T-cell (primary cell): Measurements from ENCODE around the gene TFB1M. TPM values are rescaled to one million over a fixed set of nuclear protein-coding genes. Genes with fewer than 3 reads are reported as not detected.

Experiments
- ATAC-seq, 4 experiments: fragments of 200-7000 bp in 3 of 4; fragments of 150-1000 bp in 1 of 4; cut with Tn5 transposase; replicated peaks in 1 of 4; 1 replicate in 3 of 4; 2 replicates in 1 of 4; pipeline ENCODE4 v1.10.0; 2021; ENCODE audit warnings: moderate library complexity in 3 of 4, mild to moderate bottlenecking in 2 of 4, moderate number of reproducible peaks in 1 of 4
- CTCF ChIA-PET, 2 donors: fragments of 300-600 bp; sonication (Branson Sonifier 250); formaldehyde crosslinking; loops; one replicate each; lab custom pipeline; 2022; ENCODE audit warnings: antibody characterized with exemption in 2 of 2; lab: Charles Lee
- POLR2A ChIA-PET, 2 donors: fragments of 300-600 bp; sonication (Branson Sonifier 250); formaldehyde crosslinking; loops; one replicate each; lab custom pipeline; 2022; ENCODE audit warnings: antibody characterized with exemption in 2 of 2; lab: Charles Lee
- DNase-seq, 35 experiments: peaks; one replicate each; pipeline versions ENCODE4 v3.0.0 to v3.0.0-alpha.2; 2013 to 2023
- H3K27ac ChIP-seq: one replicate; pipeline ENCODE4 v1.5.1; 2013; ENCODE audit warnings: low read length
- H3K27me3 ChIP-seq, 2 experiments: replicated peaks in 1 of 2; 1 replicate in 1 of 2; 2 replicates in 1 of 2; pipeline versions ENCODE4 v1.6.1 to v1.7.0; 2013; ENCODE audit warnings: low read length in 1 of 2, mixed read lengths in 1 of 2; ENCODE audit not compliant: control insufficient read depth in 2 of 2, insufficient read depth in 2 of 2; ENCODE audit errors: extremely low read depth in 1 of 2
- H3K36me3 ChIP-seq, 2 donors: 1 replicate in 1 of 2; 2 replicates in 1 of 2; pipeline versions ENCODE4 v1.6.1 to v1.7.0; 2013; ENCODE audit warnings: low read length in 1 of 2; ENCODE audit not compliant: control insufficient read depth in 2 of 2, insufficient read depth in 1 of 2; ENCODE audit errors: extremely low read depth in 1 of 2
- H3K4me1 ChIP-seq, 2 experiments: 1 replicate in 1 of 2; 2 replicates in 1 of 2; pipeline versions ENCODE4 v1.6.1 to v1.7.0; 2013; ENCODE audit warnings: low read length in 2 of 2, mixed read lengths in 1 of 2; ENCODE audit not compliant: insufficient read depth in 2 of 2, control insufficient read depth in 1 of 2; ENCODE audit errors: extremely low read depth in 1 of 2
- H3K4me3 ChIP-seq, 2 donors: 1 replicate in 1 of 2; 2 replicates in 1 of 2; pipeline versions ENCODE4 v1.5.1 to v1.7.0; 2013; ENCODE audit warnings: mild to moderate bottlenecking in 2 of 2, low read length in 1 of 2, moderate library complexity in 1 of 2; ENCODE audit not compliant: control insufficient read depth in 1 of 2; ENCODE audit errors: extremely low read depth in 1 of 2
- H3K9me3 ChIP-seq: 2 replicates; pipeline ENCODE4 v1.7.0; 2013
- H3K27ac Mint-ChIP-seq, 2 donors: one replicate each; pipeline ENCODE4 v1.8.0; 2020 to 2021; ENCODE audit warnings: mild to moderate bottlenecking in 2 of 2, mixed read lengths in 2 of 2
- H3K27me3 Mint-ChIP-seq, 2 donors: one replicate each; pipeline ENCODE4 v1.8.0; 2021 to 2022; ENCODE audit warnings: mixed read lengths in 2 of 2
- H3K36me3 Mint-ChIP-seq: one replicate; pipeline ENCODE4 v1.8.0; 2021; ENCODE audit warnings: mixed read lengths
- H3K4me1 Mint-ChIP-seq, 3 donors: one replicate each; pipeline ENCODE4 v1.8.0; 2020 to 2022; ENCODE audit warnings: mixed read lengths in 3 of 3, mild to moderate bottlenecking in 1 of 3
- H3K4me3 Mint-ChIP-seq, 3 donors: one replicate each; pipeline ENCODE4 v1.8.0; 2020 to 2022; ENCODE audit warnings: mild to moderate bottlenecking in 3 of 3, mixed read lengths in 3 of 3, moderate library complexity in 3 of 3
- H3K9me3 Mint-ChIP-seq, 3 donors: one replicate each; pipeline ENCODE4 v1.8.0; 2020 to 2022; ENCODE audit warnings: mixed read lengths in 3 of 3
- WGBS: methylation state at CpG from one replicate; pipeline ENCODE4 v1.1.5; 2013; ENCODE audit warnings: missing lambda C conversion rate; ENCODE audit not compliant: insufficient coverage; 5-methylcytosine and 5-hydroxymethylcytosine counted together
- total RNA-seq, 35 experiments: library from RNA in 6 of 35; stranded (reverse) in 6 of 35; fragments of 120-200 nt in 1 of 35; gene quantifications; one replicate each; pipeline versions ENCODE4 v1.2.1 to v1.2.4 and lab custom pipeline; 2013 to 2026

TFB1M gene
- total RNA-seq, 5 donors from 2014 or later (not counting 1 experiment from before 2014, with no cell fraction given), result 19.9 to 31.1 (median 26.8) TPM

GRCh38 chr6:155240905-155241600, 73.2 kb downstream of the TFB1M start:
- Mint-ChIP-seq H3K4me3 (no peak overlapping the region), H3K36me3 (no peaks in the 10 kb centered on the region), H3K27me3 (peaks cover 5 to 6% of the 10 kb centered on the region in 2 donors), H3K4me1 (no peaks in the 10 kb centered on the region), H3K27ac (no peak overlapping the region), H3K9me3 (peaks cover 0 to 3% (median 3%) of the 10 kb centered on the region in 3 donors)
- H3K4me3 ChIP-seq, result no peak overlapping the region
- H3K27ac ChIP-seq, result no peak overlapping the region
- 100% methylated on average over 10 of the region's 19 CpGs for WGBS
- H3K27me3 ChIP-seq, result peaks cover 0 to 9% of the 10 kb centered on the region in 2 experiments
- ATAC-seq (no peak), DNase-seq (no peak)
- no peaks in the 10 kb centered on the region for H3K9me3 ChIP-seq
- H3K36me3 ChIP-seq, result no peaks in the 10 kb centered on the region
- ChIA-PET CTCF (interaction anchor here in 1 of 2 donors (0.7 kb wide), 1 partner anchor 49 kb away, joined by 3 read pairs; no protein-coding TSS in a partner anchor), POLR2A (no interaction called here)
- no peaks in the 10 kb centered on the region for H3K4me1 ChIP-seq

GRCh38 chr6:155237613-155238012, 76.7 kb downstream of the TFB1M start:
- ChIA-PET CTCF (no interaction called here), POLR2A (no interaction called here)
- Histone ChIP-seq H3K36me3 (no peaks in the 10 kb centered on the region), H3K4me1 (no peaks in the 10 kb centered on the region), H3K27ac (no peak overlapping the region), H3K4me3 (no peak overlapping the region), H3K27me3 (peaks cover 0 to 9% of the 10 kb centered on the region in 2 experiments), H3K9me3 (no peaks in the 10 kb centered on the region)
- no peak for ATAC-seq
- Mint-ChIP-seq H3K36me3 (no peaks in the 10 kb centered on the region), H3K4me1 (no peaks in the 10 kb centered on the region), H3K27me3 (peaks cover 5 to 8% of the 10 kb centered on the region in 2 donors), H3K4me3 (no peak overlapping the region), H3K9me3 (peaks cover 0 to 3% (median 3%) of the 10 kb centered on the region in 3 donors), H3K27ac (no peak overlapping the region)
- 100% methylated on average over 1 of the region's 1 CpG for WGBS
- DNase-seq, result no peak

- no peak for ATAC-seq
- H3K4me1 Mint-ChIP-seq, result no peaks in the 10 kb centered on the region
- no peak overlapping the region for H3K4me3 Mint-ChIP-seq
These were observed 79.2 kb downstream of the TFB1M start for GRCh38 chr6:155235087-155235486.

GRCh38 chr6:155234687-155235086, 79.6 kb downstream of the TFB1M start:
- 97% methylated on average over 3 of the region's 4 CpGs for WGBS
- no peaks in the 10 kb centered on the region for H3K4me1 Mint-ChIP-seq

More at GRCh38 chr6:155235087-155235486, 79.2 kb downstream of the TFB1M start:
- Histone ChIP-seq H3K4me1 (no peaks in the 10 kb centered on the region), H3K27me3 (peaks cover 0 to 4% of the 10 kb centered on the region in 2 experiments), H3K27ac (no peak overlapping the region), H3K4me3 (no peak overlapping the region), H3K9me3 (no peaks in the 10 kb centered on the region), H3K36me3 (no peaks in the 10 kb centered on the region)
- Mint-ChIP-seq H3K27me3 (peaks cover 5 to 8% of the 10 kb centered on the region in 2 donors), H3K36me3 (peaks cover 2% of the 10 kb centered on the region), H3K27ac (no peak overlapping the region), H3K9me3 (peaks cover 0 to 3% (median 3%) of the 10 kb centered on the region in 3 donors)
- no peak for DNase-seq
- POLR2A ChIA-PET, result no interaction called here
- WGBS, result 59% methylated on average over 5 of the region's 5 CpGs
- CTCF ChIA-PET, result no interaction called here

GRCh38 chr6:155234167-155234566, 80.1 kb downstream of the TFB1M start:
- Mint-ChIP-seq H3K36me3 (peaks cover 3% of the 10 kb centered on the region), H3K27ac (no peak overlapping the region), H3K9me3 (peaks cover 0 to 3% (median 3%) of the 10 kb centered on the region in 3 donors), H3K27me3 (peaks cover 5 to 8% of the 10 kb centered on the region in 2 donors), H3K4me3 (no peak overlapping the region), H3K4me1 (no peaks in the 10 kb centered on the region)
- ChIA-PET POLR2A (no interaction called here), CTCF (interaction anchor here in 1 of 2 donors (0.6 kb wide), 1 partner anchor 363 kb away, joined by 3 read pairs; no protein-coding TSS in a partner anchor)
- Histone ChIP-seq H3K27me3 (no peaks in the 10 kb centered on the region), H3K27ac (no peak overlapping the region), H3K36me3 (no peaks in the 10 kb centered on the region), H3K4me1 (no peaks in the 10 kb centered on the region), H3K9me3 (no peaks in the 10 kb centered on the region), H3K4me3 (no peak overlapping the region)
- no peak for DNase-seq
- ATAC-seq, result no peak
- 100% methylated on average over 1 of the region's 4 CpGs for WGBS

More at GRCh38 chr6:155234687-155235086, 79.6 kb downstream of the TFB1M start:
- no peak for DNase-seq
- Mint-ChIP-seq H3K4me3 (no peak overlapping the region), H3K9me3 (peaks cover 0 to 3% (median 3%) of the 10 kb centered on the region in 3 donors), H3K27ac (no peak overlapping the region), H3K36me3 (peaks cover 3% of the 10 kb centered on the region), H3K27me3 (peaks cover 5 to 8% of the 10 kb centered on the region in 2 donors)
- Histone ChIP-seq H3K27me3 (peaks cover 0 to 2% of the 10 kb centered on the region in 2 experiments), H3K4me1 (no peaks in the 10 kb centered on the region), H3K4me3 (no peak overlapping the region), H3K27ac (no peak overlapping the region), H3K36me3 (no peaks in the 10 kb centered on the region), H3K9me3 (no peaks in the 10 kb centered on the region)
- ChIA-PET POLR2A (no interaction called here), CTCF (no interaction called here)
- no peak for ATAC-seq

- 75% methylated on average over 5 of the region's 6 CpGs for WGBS
- ChIA-PET POLR2A (no interaction called here), CTCF (no interaction called here)
- no peaks in the 10 kb centered on the region for H3K27me3 ChIP-seq
- DNase-seq (no peak), ATAC-seq (no peak)
- peaks cover 3% of the 10 kb centered on the region for H3K36me3 Mint-ChIP-seq
- H3K36me3 ChIP-seq, result no peaks in the 10 kb centered on the region
- no peaks in the 10 kb centered on the region for H3K4me1 Mint-ChIP-seq
- no peaks in the 10 kb centered on the region for H3K4me1 ChIP-seq
- peaks cover under 1 to 2% of the 10 kb centered on the region in 2 donors for H3K27me3 Mint-ChIP-seq
- no peaks in the 10 kb centered on the region for H3K9me3 ChIP-seq
- H3K9me3 Mint-ChIP-seq, result peaks cover 0 to under 1% (median under 1%) of the 10 kb centered on the region in 3 donors
- no peak overlapping the region for H3K4me3 ChIP-seq
- H3K27ac Mint-ChIP-seq, result no peak overlapping the region
- H3K4me3 Mint-ChIP-seq, result no peak overlapping the region
- no peak overlapping the region for H3K27ac ChIP-seq
These were observed 81.4 kb downstream of the TFB1M start for GRCh38 chr6:155232848-155233247.
